ENCODE measurements around the gene ATP23.

Gene ATP23

GRCh38 chr12:57983146-57983857 is 41.9 kb downstream of the ATP23 start:
- DNase-seq (ENCODE audit: low spot score) = peak; percentile 42

GRCh38 chr12:57983858-57984505 is 42.6 kb downstream of the ATP23 start:
- no peak for DNase-seq (ENCODE audit: low spot score)

- no peak for DNase-seq (ENCODE audit: low spot score)
Observed at GRCh38 chr12:57984629-57985151, 43.3 kb downstream of the ATP23 start.

GRCh38 chr12:57985685-57986084 is 44.3 kb downstream of the ATP23 start:
- DNase-seq (ENCODE audit: low spot score) = no peak

GRCh38 chr12:57989838-57990237 is 48.5 kb downstream of the ATP23 start:
- DNase-seq (ENCODE audit: low spot score) = no peak

GRCh38 chr12:57990241-57990883 is 49.0 kb downstream of the ATP23 start:
- DNase-seq (ENCODE audit: low spot score) = no peak

- no peak for DNase-seq (ENCODE audit: low spot score)
Observed at GRCh38 chr12:57992001-57992400, 50.6 kb downstream of the ATP23 start.

- no peak for DNase-seq (ENCODE audit: low spot score)
Observed at GRCh38 chr12:57993030-57993429, 51.7 kb downstream of the ATP23 start.

GRCh38 chr12:57993834-57994233 is 52.5 kb downstream of the ATP23 start:
- no peak for DNase-seq (ENCODE audit: low spot score)

GRCh38 chr12:57996520-57996919 is 55.2 kb downstream of the ATP23 start:
- no peak for DNase-seq (ENCODE audit: low spot score)

- no peak for DNase-seq (ENCODE audit: low spot score)
Observed at GRCh38 chr12:57998251-57998650, 56.9 kb downstream of the ATP23 start.

- DNase-seq (ENCODE audit: low spot score) = no peak
Observed at GRCh38 chr12:58000499-58000898, 59.1 kb downstream of the ATP23 start.

GRCh38 chr12:58007875-58008274 is 66.5 kb downstream of the ATP23 start:
- no peak for DNase-seq (ENCODE audit: low spot score)

- no peak for DNase-seq (ENCODE audit: low spot score)
Observed at GRCh38 chr12:58008634-58009033, 67.3 kb downstream of the ATP23 start.

All from cerebellar cortex (tissue), 1 donor.